Measurements from ENCODE around the gene ZNF613. TPM values are rescaled to one million over a fixed set of nuclear protein-coding genes. Genes with fewer than 3 reads are reported as not detected.

ZNF613 gene
- total and polyA plus RNA-seq, 2 of the 13 experiments (the other 11 are each of a cell fraction or from before 2014, with no cell fraction given): 3.6 to 8.3 TPM

GRCh38 chr19:51986309-51987291 is 59.3 kb downstream of the ZNF613 start, which contains the start of gene ZNF350 (continued):
- TF ChIP-seq TAF15 (IDR thresholded peaks at IDR 0.05; ENCODE audit: low read depth, low read length, poor library complexity, severe bottlenecking) (no peak), TGIF2 (CRISPR knock-in tag; IDR thresholded peaks at IDR 0.05) (no peak; the same call in 1 of the 2 replicates), MLX (CRISPR knock-in tag; IDR thresholded peaks at IDR 0.05) (peak; percentile 44; the same call in 1 of the 2 replicates), ZC3H13 (CRISPR knock-in tag; IDR thresholded peaks at IDR 0.05) (no peak), HMGXB3 (CRISPR knock-in tag; IDR thresholded peaks at IDR 0.05; ENCODE audit: borderline replicate concordance) (peak; percentile 92; the same call in 1 of the 2 replicates), ZNF646 (CRISPR knock-in tag; IDR thresholded peaks at IDR 0.05) (no peak), NR2C2 (CRISPR knock-in tag; IDR thresholded peaks at IDR 0.05; ENCODE audit: borderline replicate concordance) (peak; percentile 80; the same call in 1 of the 2 replicates), PHF8 (CRISPR knock-in tag; IDR thresholded peaks at IDR 0.05) (peak; percentile 75), ZNF558 (CRISPR knock-in tag; IDR thresholded peaks at IDR 0.05; ENCODE audit: borderline replicate concordance) (no peak), TMF1 (CRISPR knock-in tag; IDR thresholded peaks at IDR 0.05; ENCODE audit: low read depth) (no peak), CEBPB (IDR thresholded peaks at IDR 0.05; ENCODE audit: borderline replicate concordance, low read depth, low read length) (no peak), GTF2F1 (IDR thresholded peaks at IDR 0.05; ENCODE audit: low read length) (no peak), ZBTB25 (CRISPR knock-in tag; IDR thresholded peaks at IDR 0.05) (no peak; the same call in none of the 2 replicates)
